Nephron progenitor cell (in vitro differentiated cells): ENCODE data around the gene CDKN2B-AS1.

ENCODE experiments used
- DNase-seq: peaks from one replicate; pipeline ENCODE4 v3.0.0; 2021
- H3K27ac Mint-ChIP-seq: 2 replicates; pipeline ENCODE4 v1.8.0; 2021; ENCODE audit warnings: mild to moderate bottlenecking, moderate library complexity, mixed read lengths
- H3K27me3 Mint-ChIP-seq: 2 replicates; pipeline ENCODE4 v1.8.0; 2021; ENCODE audit warnings: mild to moderate bottlenecking, low read depth, mixed read lengths; ENCODE audit not compliant: poor library complexity
- H3K36me3 Mint-ChIP-seq: 2 replicates; pipeline ENCODE4 v1.8.0; 2021; ENCODE audit warnings: low read depth, mixed read lengths
- H3K4me1 Mint-ChIP-seq: 2 replicates; pipeline ENCODE4 v1.8.0; 2021; ENCODE audit warnings: mixed read lengths
- H3K4me3 Mint-ChIP-seq: 2 replicates; pipeline ENCODE4 v1.8.0; 2021; ENCODE audit warnings: mild to moderate bottlenecking, moderate library complexity, mixed read lengths
- H3K9me3 Mint-ChIP-seq: 2 replicates; pipeline ENCODE4 v1.8.0; 2021; ENCODE audit warnings: mild to moderate bottlenecking, moderate library complexity, mixed read lengths
- CTCF ChIP-seq: fragments of 200-600 bp; sonication (generic); IDR thresholded peaks from 2 replicates; pipeline ENCODE4 v1.5.0; 2021; ENCODE audit warnings: antibody characterized with exemption

Gene CDKN2B-AS1

GRCh38 chr9:21996858-21997257 is 2.3 kb downstream of the CDKN2B-AS1 start:
- no peak for TF ChIP-seq CTCF
- Mint-ChIP-seq H3K9me3 (no peaks in the 10 kb centered on the region), H3K4me1 (peaks cover 18% of the 10 kb centered on the region), H3K4me3 (no peak overlapping the region), H3K27me3 (peaks cover 95% of the 10 kb centered on the region), H3K36me3 (no peaks in the 10 kb centered on the region), H3K27ac (no peak overlapping the region)
- no peak for DNase-seq

GRCh38 chr9:21997480-21997879 is 2.9 kb downstream of the CDKN2B-AS1 start:
- H3K27ac Mint-ChIP-seq: no peak overlapping the region
- H3K36me3 Mint-ChIP-seq: no peaks in the 10 kb centered on the region
- TF ChIP-seq CTCF: no peak
- peaks cover 18% of the 10 kb centered on the region for H3K4me1 Mint-ChIP-seq
- H3K9me3 Mint-ChIP-seq: no peaks in the 10 kb centered on the region
- H3K27me3 Mint-ChIP-seq: peaks cover 96% of the 10 kb centered on the region
- no peak overlapping the region for H3K4me3 Mint-ChIP-seq
- DNase-seq: no peak

GRCh38 chr9:21998026-21998425 is 3.4 kb downstream of the CDKN2B-AS1 start:
- Mint-ChIP-seq H3K4me1 (peaks cover 18% of the 10 kb centered on the region), H3K27ac (no peak overlapping the region), H3K4me3 (no peak overlapping the region), H3K36me3 (no peaks in the 10 kb centered on the region), H3K27me3 (peaks cover 97% of the 10 kb centered on the region), H3K9me3 (no peaks in the 10 kb centered on the region)
- DNase-seq: no peak
- TF ChIP-seq CTCF: no peak

GRCh38 chr9:22002038-22002437 is 7.4 kb downstream of the CDKN2B-AS1 start:
- no peak for TF ChIP-seq CTCF
- DNase-seq: no peak
- Mint-ChIP-seq H3K4me3 (no peak overlapping the region), H3K27ac (no peak overlapping the region), H3K4me1 (peaks cover 8% of the 10 kb centered on the region), H3K9me3 (no peaks in the 10 kb centered on the region), H3K36me3 (no peaks in the 10 kb centered on the region), H3K27me3 (peaks cover 97% of the 10 kb centered on the region)

GRCh38 chr9:22005021-22005701 is 10.6 kb downstream of the CDKN2B-AS1 start:
- peaks cover 92% of the 10 kb centered on the region for H3K27me3 Mint-ChIP-seq
- peak overlapping the region; percentile 57 for H3K27ac Mint-ChIP-seq
- no peak for TF ChIP-seq CTCF
- peak; percentile 33 for DNase-seq
- peaks cover 19% of the 10 kb centered on the region for H3K4me1 Mint-ChIP-seq
- peak overlapping the region; percentile 49 for H3K4me3 Mint-ChIP-seq
- no peaks in the 10 kb centered on the region for H3K36me3 Mint-ChIP-seq
- no peaks in the 10 kb centered on the region for H3K9me3 Mint-ChIP-seq
